Panc1 (cell line): Measurements from ENCODE around the gene SLC12A9. TPM values are rescaled to one million over a fixed set of nuclear protein-coding genes. Genes with fewer than 3 reads are reported as not detected.

Experiments used
- ATAC-seq: fragments of 200-7000 bp; cut with Tn5 transposase; 2 replicates; pipeline ENCODE4 v1.9.1; 2020; ENCODE audit warnings: mild to moderate bottlenecking, moderate library complexity
- BruUV-seq: library from RNA; stranded (reverse); fragments of 400-500 nt; replicated peaks from 2 replicates; lab custom pipeline; 2021; lab: Mats Ljungman, UMichigan
- CTCF ChIA-PET: fragments of 300-600 bp; sonication (Branson Sonifier 250); formaldehyde crosslinking; loops from one replicate; lab custom pipeline; 2022; ENCODE audit warnings: antibody characterized with exemption; lab: Charles Lee
- POLR2A ChIA-PET: fragments of 300-600 bp; sonication (Branson Sonifier 250); formaldehyde crosslinking; loops from one replicate; lab custom pipeline; 2022; ENCODE audit warnings: antibody characterized with exemption; lab: Charles Lee
- DNase-seq: peaks from one replicate; pipeline ENCODE4 v3.0.0-alpha.2; 2010; ENCODE audit warnings: low read depth, low spot score
- H3K27ac ChIP-seq: 2 replicates; pipeline ENCODE4 v1.5.1; 2011; ENCODE audit warnings: mild to moderate bottlenecking, low read length, inconsistent platforms
- H3K27me3 ChIP-seq: fragments of 200-500 bp; sonication (Bioruptor generic); 2 replicates; pipeline ENCODE4 v1.6.0; 2014; ENCODE audit warnings: low read length, inconsistent platforms; ENCODE audit not compliant: control insufficient read depth, insufficient read depth
- H3K36me3 ChIP-seq: fragments of 200-500 bp; sonication (Bioruptor generic); 2 replicates; pipeline ENCODE4 v1.5.1; 2014; ENCODE audit warnings: inconsistent platforms, mild to moderate bottlenecking, low read length, moderate library complexity; ENCODE audit not compliant: control insufficient read depth, insufficient read depth
- H3K4me1 ChIP-seq: 2 replicates; pipeline ENCODE4 v1.5.1; 2011; ENCODE audit warnings: inconsistent platforms, mild to moderate bottlenecking, low read length, moderate library complexity; ENCODE audit not compliant: control insufficient read depth, insufficient read depth
- H3K4me3 ChIP-seq, 2 experiments: 2 replicates each; pipeline ENCODE4 v1.5.1; 2011 to 2012; ENCODE audit warnings: low read depth in 2 of 2, low read length in 2 of 2, mild to moderate bottlenecking in 2 of 2, inconsistent platforms in 1 of 2, moderate library complexity in 1 of 2
- H3K9me3 ChIP-seq: fragments of 200-500 bp; sonication (Bioruptor generic); 2 replicates; pipeline ENCODE4 v1.5.1; 2014; ENCODE audit warnings: low read depth, mild to moderate bottlenecking, inconsistent platforms, low read length, moderate library complexity; ENCODE audit not compliant: control insufficient read depth, insufficient read depth
- POLR2AphosphoS5 ChIP-seq: IDR thresholded peaks from 2 replicates; pipeline ENCODE4 v1.6.1; 2012; ENCODE audit warnings: mild to moderate bottlenecking, low read depth, low read length, moderate library complexity
- SIN3A ChIP-seq: IDR thresholded peaks from 2 replicates; pipeline ENCODE4 v1.6.1; 2012; ENCODE audit warnings: low read depth, mild to moderate bottlenecking, low read length, moderate library complexity, borderline replicate concordance; ENCODE audit not compliant: insufficient read depth
- TCF7L2 ChIP-seq: IDR thresholded peaks from 2 replicates; pipeline ENCODE4 v1.6.1; 2011; ENCODE audit warnings: mild to moderate bottlenecking, low read depth, low read length, inconsistent platforms
- in situ Hi-C: cut with HindIII; loops from 2 replicates; pipeline ENCODE4 v1.10.0; 2016; ENCODE audit warnings: low sequenced_read_pairs, low pct_unique_long_range_greater_than_20kb
- intact Hi-C: fragments of 100-400 bp; cut with micrococcal nuclease; formaldehyde crosslinking; loops from one replicate; pipeline ENCODE4 v1.10.0; 2022; ENCODE audit not compliant: unreplicated experiment
- total RNA-seq: library from RNA; stranded (reverse); gene quantifications from one replicate; pipeline ENCODE4 v1.2.1, GENCODE V29; 2021; ENCODE audit not compliant: unreplicated experiment
- TF ChIP-seq, protein P1 (sequence below): fragments of 450-650 bp; IDR thresholded peaks from 2 replicates; pipeline ENCODE4 v1.5.1; 2017; ENCODE audit warnings: mild to moderate bottlenecking
- TF ChIP-seq, protein P2 (sequence below), 2 experiments: IDR thresholded peaks; 2 replicates each; pipeline ENCODE4 v1.6.1; 2011 to 2012; ENCODE audit warnings: low read depth in 2 of 2, control low read depth in 1 of 2, low read length in 1 of 2, mild to moderate bottlenecking in 1 of 2, moderate library complexity in 1 of 2; ENCODE audit not compliant: insufficient read depth in 1 of 2

The SLC12A9 gene
- total RNA-seq, 1 experiment from 2014 or later = 31.1 TPM

DNA sequence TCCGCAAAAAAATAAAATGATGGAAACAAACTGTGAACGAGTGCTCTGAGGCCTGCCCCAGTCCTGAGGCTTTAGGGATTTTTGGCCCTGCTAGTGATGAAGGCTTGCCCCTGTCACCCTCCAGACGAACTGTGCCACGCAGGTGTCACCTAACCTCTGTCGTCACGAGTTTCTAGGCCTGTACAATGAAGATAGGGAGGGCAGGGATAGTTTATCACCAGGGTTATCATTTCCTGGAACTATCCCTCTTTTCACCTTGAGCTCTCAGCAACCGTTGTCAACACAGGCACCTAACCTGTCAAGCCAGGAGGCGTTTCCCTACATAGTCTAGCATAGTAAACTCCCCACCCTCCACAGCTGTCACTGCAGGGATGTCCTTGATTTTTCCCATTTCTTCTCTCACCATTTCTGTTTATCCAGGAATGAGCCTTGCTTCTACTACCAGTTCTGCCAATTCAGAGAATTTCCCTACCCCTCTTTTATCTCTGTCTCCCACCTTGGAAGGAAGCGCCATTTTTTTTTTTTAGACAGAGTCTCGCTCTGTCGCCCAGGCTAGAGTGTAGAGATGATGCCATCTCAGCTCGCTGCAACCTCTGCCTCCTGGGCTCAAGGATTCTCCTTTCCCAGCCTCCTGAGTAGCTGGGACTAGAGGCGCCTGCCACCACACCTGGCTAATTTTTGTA, 45.4 kb downstream of the SLC12A9 start:
- POLR2A ChIA-PET = interaction anchor here (0.6 to 0.8 kb wide), 2 partner anchors 11 to 119 kb away, joined by 3 to 4 read pairs; no protein-coding TSS in a partner anchor
- H3K36me3 ChIP-seq = no peaks in the 10 kb centered on the region
- ATAC-seq = no peak

DNA sequence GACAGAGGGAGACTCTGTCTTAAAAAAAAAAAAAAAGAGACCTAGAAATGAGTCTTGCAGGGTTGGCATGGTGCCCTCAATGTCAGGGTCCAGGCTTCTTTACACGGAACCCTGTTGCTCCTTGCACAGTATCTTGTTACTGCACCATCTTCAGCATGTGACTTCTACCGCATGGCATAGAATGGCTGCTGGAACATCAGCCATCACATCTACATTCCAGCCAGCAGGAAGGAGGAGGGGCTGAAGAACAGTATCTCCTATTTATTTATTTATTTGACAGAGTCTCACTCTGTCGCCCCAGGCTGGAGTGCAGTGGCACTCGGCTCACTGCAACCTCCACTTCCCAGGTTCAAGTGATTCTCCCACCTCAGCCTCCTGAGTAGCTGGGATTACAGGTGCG, 46.9 kb downstream of the SLC12A9 start:
- no TSS peak for BruUV-seq
- DNase-seq = no peak
- Histone ChIP-seq H3K27ac (no peak overlapping the region), H3K9me3 (no peaks in the 10 kb centered on the region), H3K4me3 (no peak overlapping the region), H3K27me3 (no peaks in the 10 kb centered on the region; the same call in 1 of the 2 replicates), H3K36me3 (no peaks in the 10 kb centered on the region), H3K4me1 (peaks cover 8% of the 10 kb centered on the region)
- TF ChIP-seq, protein P1, sequence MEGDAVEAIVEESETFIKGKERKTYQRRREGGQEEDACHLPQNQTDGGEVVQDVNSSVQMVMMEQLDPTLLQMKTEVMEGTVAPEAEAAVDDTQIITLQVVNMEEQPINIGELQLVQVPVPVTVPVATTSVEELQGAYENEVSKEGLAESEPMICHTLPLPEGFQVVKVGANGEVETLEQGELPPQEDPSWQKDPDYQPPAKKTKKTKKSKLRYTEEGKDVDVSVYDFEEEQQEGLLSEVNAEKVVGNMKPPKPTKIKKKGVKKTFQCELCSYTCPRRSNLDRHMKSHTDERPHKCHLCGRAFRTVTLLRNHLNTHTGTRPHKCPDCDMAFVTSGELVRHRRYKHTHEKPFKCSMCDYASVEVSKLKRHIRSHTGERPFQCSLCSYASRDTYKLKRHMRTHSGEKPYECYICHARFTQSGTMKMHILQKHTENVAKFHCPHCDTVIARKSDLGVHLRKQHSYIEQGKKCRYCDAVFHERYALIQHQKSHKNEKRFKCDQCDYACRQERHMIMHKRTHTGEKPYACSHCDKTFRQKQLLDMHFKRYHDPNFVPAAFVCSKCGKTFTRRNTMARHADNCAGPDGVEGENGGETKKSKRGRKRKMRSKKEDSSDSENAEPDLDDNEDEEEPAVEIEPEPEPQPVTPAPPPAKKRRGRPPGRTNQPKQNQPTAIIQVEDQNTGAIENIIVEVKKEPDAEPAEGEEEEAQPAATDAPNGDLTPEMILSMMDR = no peak
- TF ChIP-seq, protein P2, sequence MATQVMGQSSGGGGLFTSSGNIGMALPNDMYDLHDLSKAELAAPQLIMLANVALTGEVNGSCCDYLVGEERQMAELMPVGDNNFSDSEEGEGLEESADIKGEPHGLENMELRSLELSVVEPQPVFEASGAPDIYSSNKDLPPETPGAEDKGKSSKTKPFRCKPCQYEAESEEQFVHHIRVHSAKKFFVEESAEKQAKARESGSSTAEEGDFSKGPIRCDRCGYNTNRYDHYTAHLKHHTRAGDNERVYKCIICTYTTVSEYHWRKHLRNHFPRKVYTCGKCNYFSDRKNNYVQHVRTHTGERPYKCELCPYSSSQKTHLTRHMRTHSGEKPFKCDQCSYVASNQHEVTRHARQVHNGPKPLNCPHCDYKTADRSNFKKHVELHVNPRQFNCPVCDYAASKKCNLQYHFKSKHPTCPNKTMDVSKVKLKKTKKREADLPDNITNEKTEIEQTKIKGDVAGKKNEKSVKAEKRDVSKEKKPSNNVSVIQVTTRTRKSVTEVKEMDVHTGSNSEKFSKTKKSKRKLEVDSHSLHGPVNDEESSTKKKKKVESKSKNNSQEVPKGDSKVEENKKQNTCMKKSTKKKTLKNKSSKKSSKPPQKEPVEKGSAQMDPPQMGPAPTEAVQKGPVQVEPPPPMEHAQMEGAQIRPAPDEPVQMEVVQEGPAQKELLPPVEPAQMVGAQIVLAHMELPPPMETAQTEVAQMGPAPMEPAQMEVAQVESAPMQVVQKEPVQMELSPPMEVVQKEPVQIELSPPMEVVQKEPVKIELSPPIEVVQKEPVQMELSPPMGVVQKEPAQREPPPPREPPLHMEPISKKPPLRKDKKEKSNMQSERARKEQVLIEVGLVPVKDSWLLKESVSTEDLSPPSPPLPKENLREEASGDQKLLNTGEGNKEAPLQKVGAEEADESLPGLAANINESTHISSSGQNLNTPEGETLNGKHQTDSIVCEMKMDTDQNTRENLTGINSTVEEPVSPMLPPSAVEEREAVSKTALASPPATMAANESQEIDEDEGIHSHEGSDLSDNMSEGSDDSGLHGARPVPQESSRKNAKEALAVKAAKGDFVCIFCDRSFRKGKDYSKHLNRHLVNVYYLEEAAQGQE (IDR thresholded peaks at IDR 0.05; ENCODE audit: insufficient read depth in 1 of 2, low read depth in 2 of 2, low read length in 1 of 2) = no peak
- no peak for TF ChIP-seq SIN3A
- no peak for TF ChIP-seq TCF7L2
- TF ChIP-seq POLR2AphosphoS5 = no peak
- ChIA-PET CTCF (interaction anchor here (0.9 to 1.8 kb wide), 2 partner anchors 73 to 160 kb away, joined by 3 to 14 read pairs; no protein-coding TSS in a partner anchor), POLR2A (no interaction called here)
- intact Hi-C loops = loop anchor here (5.0 kb wide), 1 partner anchor 178 kb away; no protein-coding TSS in a partner anchor
- in situ Hi-C loops = no loop called here
- ATAC-seq = no peak

More for the DNA sequence above, 45.4 kb downstream of the SLC12A9 start:
- CTCF ChIA-PET = interaction anchor here (0.8 to 1.8 kb wide), 2 partner anchors 14 to 161 kb away, joined by 3 to 14 read pairs; no protein-coding TSS in a partner anchor
- Histone ChIP-seq H3K4me3 (no peak overlapping the region), H3K27me3 (no peaks in the 10 kb centered on the region; the same call in 1 of the 2 replicates), H3K9me3 (no peaks in the 10 kb centered on the region), H3K27ac (no peak overlapping the region), H3K4me1 (peaks cover 13% of the 10 kb centered on the region)
- in situ Hi-C loops (no loop called here), intact Hi-C loops (loop anchor here (2.0 to 5.0 kb wide), 2 partner anchors 161 to 179 kb away; no protein-coding TSS in a partner anchor)
- no TSS peak for BruUV-seq
- DNase-seq = no peak
- TF ChIP-seq SIN3A = no peak
- no peak for TF ChIP-seq TCF7L2
- TF ChIP-seq, protein P1 = no peak
- TF ChIP-seq, protein P2 (IDR thresholded peaks at IDR 0.05; ENCODE audit: insufficient read depth in 1 of 2, low read depth in 2 of 2, low read length in 1 of 2) = no peak
- TF ChIP-seq POLR2AphosphoS5 = no peak
